GM19468 (cell line): Measurements from ENCODE around the gene RPS6KC1.
"Not testable (repeated sequence)": the region's sequence is repeated elsewhere in the genome, so short reads cannot be mapped to it uniquely, and the experiment has no call there.

Experiments used
- ATAC-seq: cut with Tn5 transposase; IDR thresholded peaks from one replicate; pipeline ENCODE4 v1.9.1; 2021; ENCODE audit warnings: mild to moderate bottlenecking, moderate library complexity, moderate number of reproducible peaks; ENCODE audit not compliant: unreplicated experiment; ENCODE audit errors: extremely low read depth

RPS6KC1 gene

GRCh38 chr1:213194855-213195254 is 143.8 kb downstream of the RPS6KC1 start:
- no peak for ATAC-seq

- ATAC-seq = not testable (repeated sequence)
Measured at GRCh38 chr1:213196328-213197054, 145.4 kb downstream of the RPS6KC1 start.

GRCh38 chr1:213200630-213201029 is 149.6 kb downstream of the RPS6KC1 start:
- no peak for ATAC-seq

GRCh38 chr1:213201380-213202155 is 150.5 kb downstream of the RPS6KC1 start:
- no peak for ATAC-seq

- no peak for ATAC-seq
Measured at GRCh38 chr1:213211201-213211600, 160.2 kb downstream of the RPS6KC1 start.

GRCh38 chr1:213219076-213219475 is 168.0 kb downstream of the RPS6KC1 start:
- not testable (repeated sequence) for ATAC-seq

- ATAC-seq = no peak
Measured at GRCh38 chr1:213221209-213221608, 170.2 kb downstream of the RPS6KC1 start.

- no peak for ATAC-seq
Measured at GRCh38 chr1:213227458-213227857, 176.4 kb downstream of the RPS6KC1 start.

GRCh38 chr1:213231795-213232231 is 180.8 kb downstream of the RPS6KC1 start:
- ATAC-seq = no peak

GRCh38 chr1:213242883-213243282 is 191.8 kb downstream of the RPS6KC1 start:
- ATAC-seq = no peak

GRCh38 chr1:213244664-213245091 is 193.6 kb downstream of the RPS6KC1 start:
- no peak for ATAC-seq

GRCh38 chr1:213245260-213245910 is 194.3 kb downstream of the RPS6KC1 start:
- no peak for ATAC-seq

GRCh38 chr1:213247038-213247437 is 196.0 kb downstream of the RPS6KC1 start:
- ATAC-seq = no peak

GRCh38 chr1:213249395-213249794 is 198.4 kb downstream of the RPS6KC1 start:
- no peak for ATAC-seq

- no peak for ATAC-seq
Measured at GRCh38 chr1:213250041-213250440, 199.0 kb downstream of the RPS6KC1 start.

- ATAC-seq = no peak
Measured at GRCh38 chr1:213250446-213250845, 199.4 kb downstream of the RPS6KC1 start.

- no peak for ATAC-seq
Measured at GRCh38 chr1:213251972-213252371, 200.9 kb downstream of the RPS6KC1 start.

GRCh38 chr1:213256438-213257087 is 205.5 kb downstream of the RPS6KC1 start:
- ATAC-seq = peak; percentile 70

- no peak for ATAC-seq
Measured at GRCh38 chr1:213260311-213261075, 209.5 kb downstream of the RPS6KC1 start.

GRCh38 chr1:213264531-213264930 is 213.5 kb downstream of the RPS6KC1 start:
- no peak for ATAC-seq
